Measurements from ENCODE around the gene SLC44A4.
"Not testable (repeated sequence)": the region's sequence is repeated elsewhere in the genome, so short reads cannot be mapped to it uniquely, and the experiment has no call there.

The SLC44A4 gene

GRCh38 chr6:31859923-31860322 lies 18.9 kb downstream of the SLC44A4 start:
- DNase-seq (ENCODE audit: low read depth, low spot score): no peak
- no peak overlapping the region for H3K27ac ChIP-seq (ENCODE audit: low read length)
- peaks cover 4% of the 10 kb centered on the region for H3K4me1 ChIP-seq (ENCODE audit: control insufficient read depth, insufficient read depth, low read length)
- no peaks in the 10 kb centered on the region for H3K9me3 ChIP-seq (ENCODE audit: control insufficient read depth, insufficient read depth, low read length)
- H3K36me3 ChIP-seq (ENCODE audit: control insufficient read depth, insufficient read depth, low read length): no peaks in the 10 kb centered on the region
- no CpG with 5 or more reads among the region's 11 CpGs for WGBS (ENCODE audit: insufficient coverage, insufficient read length)
- no peak overlapping the region for H3K4me3 ChIP-seq (ENCODE audit: low read length)
- no peaks in the 10 kb centered on the region for H3K27me3 ChIP-seq (ENCODE audit: control insufficient read depth, insufficient read depth, low read length)

GRCh38 chr6:31858707-31859106 lies 20.1 kb downstream of the SLC44A4 start:
- H3K36me3 ChIP-seq (ENCODE audit: control insufficient read depth, insufficient read depth, low read length): no peaks in the 10 kb centered on the region
- no peaks in the 10 kb centered on the region for H3K9me3 ChIP-seq (ENCODE audit: control insufficient read depth, insufficient read depth, low read length)
- no peaks in the 10 kb centered on the region for H3K27me3 ChIP-seq (ENCODE audit: control insufficient read depth, insufficient read depth, low read length)
- DNase-seq (ENCODE audit: low read depth, low spot score): no peak
- H3K4me3 ChIP-seq (ENCODE audit: low read length): no peak overlapping the region
- no peak overlapping the region for H3K27ac ChIP-seq (ENCODE audit: low read length)
- peaks cover 2% of the 10 kb centered on the region for H3K4me1 ChIP-seq (ENCODE audit: control insufficient read depth, insufficient read depth, low read length)
- WGBS (ENCODE audit: insufficient coverage, insufficient read length): no CpG with 5 or more reads among the region's 8 CpGs

- H3K36me3 ChIP-seq (ENCODE audit: control insufficient read depth, insufficient read depth, low read length); H3K4me3 ChIP-seq (ENCODE audit: low read length); H3K27ac ChIP-seq (ENCODE audit: low read length); H3K4me1 ChIP-seq (ENCODE audit: control insufficient read depth, insufficient read depth, low read length); H3K27me3 ChIP-seq (ENCODE audit: control insufficient read depth, insufficient read depth, low read length); H3K9me3 ChIP-seq (ENCODE audit: control insufficient read depth, insufficient read depth, low read length); DNase-seq (ENCODE audit: low read depth, low spot score): not testable (repeated sequence)
- no CpG with 5 or more reads among the region's 8 CpGs for WGBS (ENCODE audit: insufficient coverage, insufficient read length)
Observed at GRCh38 chr6:31857774-31858173, 21.0 kb downstream of the SLC44A4 start.

GRCh38 chr6:31851980-31852718 lies 26.6 kb downstream of the SLC44A4 start:
- not testable (repeated sequence) for DNase-seq (ENCODE audit: low read depth, low spot score); H3K36me3 ChIP-seq (ENCODE audit: control insufficient read depth, insufficient read depth, low read length); H3K27me3 ChIP-seq (ENCODE audit: control insufficient read depth, insufficient read depth, low read length); H3K4me3 ChIP-seq (ENCODE audit: low read length); H3K27ac ChIP-seq (ENCODE audit: low read length); H3K4me1 ChIP-seq (ENCODE audit: control insufficient read depth, insufficient read depth, low read length); H3K9me3 ChIP-seq (ENCODE audit: control insufficient read depth, insufficient read depth, low read length)
- WGBS (ENCODE audit: insufficient coverage, insufficient read length): no CpG with 5 or more reads among the region's 35 CpGs

GRCh38 chr6:31851485-31851832 lies 27.3 kb downstream of the SLC44A4 start:
- Histone ChIP-seq H3K27me3 (ENCODE audit: control insufficient read depth, insufficient read depth, low read length) (no peaks in the 10 kb centered on the region), H3K4me1 (ENCODE audit: control insufficient read depth, insufficient read depth, low read length) (no peaks in the 10 kb centered on the region), H3K9me3 (ENCODE audit: control insufficient read depth, insufficient read depth, low read length) (no peaks in the 10 kb centered on the region; the same call in 1 of the 2 replicates), H3K36me3 (ENCODE audit: control insufficient read depth, insufficient read depth, low read length) (no peaks in the 10 kb centered on the region), H3K27ac (ENCODE audit: low read length) (no peak overlapping the region), H3K4me3 (ENCODE audit: low read length) (no peak overlapping the region)
- no peak for DNase-seq (ENCODE audit: low read depth, low spot score)
- no CpG with 5 or more reads among the region's 2 CpGs for WGBS (ENCODE audit: insufficient coverage, insufficient read length)

DNA sequence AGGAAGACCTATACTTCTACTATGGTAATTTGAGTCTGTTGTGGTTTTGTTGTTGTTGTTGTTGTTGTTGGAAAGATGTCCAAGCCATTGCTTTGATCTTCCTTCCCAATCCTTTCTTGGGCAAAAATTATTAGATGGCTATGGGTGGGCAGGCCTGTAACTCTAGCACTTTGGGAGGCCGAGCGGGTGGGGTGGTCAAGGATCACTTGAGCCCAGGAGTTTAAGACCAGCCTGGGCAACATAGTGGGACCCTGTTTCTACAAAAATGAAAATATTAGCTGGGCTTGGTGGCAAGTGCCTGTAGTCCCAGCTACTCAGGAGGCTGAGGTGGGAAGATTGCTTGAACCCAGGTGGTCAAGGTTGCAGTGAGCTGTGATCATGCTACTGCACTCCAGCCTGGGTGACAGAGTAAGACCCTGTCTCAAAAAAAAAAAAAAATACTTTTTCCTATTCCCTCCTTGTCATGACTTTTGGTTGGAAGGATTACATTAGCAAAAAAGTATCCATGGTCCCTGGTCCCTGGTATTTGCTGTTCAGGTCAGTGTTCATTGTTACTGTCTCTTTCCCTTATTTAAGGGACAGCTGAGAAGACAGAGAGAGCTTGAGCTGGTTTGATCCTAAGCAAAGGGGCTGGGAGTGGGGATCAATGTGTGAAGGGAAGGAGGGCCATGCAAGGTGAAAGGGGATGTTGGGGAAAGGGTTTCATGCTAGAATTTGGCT lies 27.9 kb downstream of the SLC44A4 start:
- Histone ChIP-seq H3K27me3 (ENCODE audit: control insufficient read depth, insufficient read depth, low read length) (no peaks in the 10 kb centered on the region), H3K27ac (ENCODE audit: low read length) (no peak overlapping the region), H3K4me3 (ENCODE audit: low read length) (no peak overlapping the region), H3K4me1 (ENCODE audit: control insufficient read depth, insufficient read depth, low read length) (no peaks in the 10 kb centered on the region), H3K36me3 (ENCODE audit: control insufficient read depth, insufficient read depth, low read length) (no peaks in the 10 kb centered on the region), H3K9me3 (ENCODE audit: control insufficient read depth, insufficient read depth, low read length) (no peaks in the 10 kb centered on the region; the same call in 1 of the 2 replicates)
- no CpG with 5 or more reads among the region's 2 CpGs for WGBS (ENCODE audit: insufficient coverage, insufficient read length)
- DNase-seq (ENCODE audit: low read depth, low spot score): no peak

- H3K27ac ChIP-seq (ENCODE audit: low read length): no peak overlapping the region
- no peaks in the 10 kb centered on the region for H3K9me3 ChIP-seq (ENCODE audit: control insufficient read depth, insufficient read depth, low read length)
- DNase-seq (ENCODE audit: low read depth, low spot score): no peak
- no peaks in the 10 kb centered on the region for H3K36me3 ChIP-seq (ENCODE audit: control insufficient read depth, insufficient read depth, low read length)
- H3K4me1 ChIP-seq (ENCODE audit: control insufficient read depth, insufficient read depth, low read length): no peaks in the 10 kb centered on the region
- no CpG with 5 or more reads among the region's 2 CpGs for WGBS (ENCODE audit: insufficient coverage, insufficient read length)
- H3K4me3 ChIP-seq (ENCODE audit: low read length): no peak overlapping the region
- H3K27me3 ChIP-seq (ENCODE audit: control insufficient read depth, insufficient read depth, low read length): no peaks in the 10 kb centered on the region
Observed at GRCh38 chr6:31847276-31847978, 31.4 kb downstream of the SLC44A4 start.

- DNase-seq (ENCODE audit: low read depth, low spot score): no peak
- no peak overlapping the region for H3K27ac ChIP-seq (ENCODE audit: low read length)
- H3K27me3 ChIP-seq (ENCODE audit: control insufficient read depth, insufficient read depth, low read length): no peaks in the 10 kb centered on the region
- no peak overlapping the region for H3K4me3 ChIP-seq (ENCODE audit: low read length)
- peaks cover 5% of the 10 kb centered on the region; the same call in 1 of the 2 replicates for H3K36me3 ChIP-seq (ENCODE audit: control insufficient read depth, insufficient read depth, low read length)
- no peaks in the 10 kb centered on the region for H3K9me3 ChIP-seq (ENCODE audit: control insufficient read depth, insufficient read depth, low read length)
- H3K4me1 ChIP-seq (ENCODE audit: control insufficient read depth, insufficient read depth, low read length): no peaks in the 10 kb centered on the region
- WGBS (ENCODE audit: insufficient coverage, insufficient read length): no CpG with 5 or more reads among the region's 3 CpGs
Observed at GRCh38 chr6:31844507-31844906, 34.3 kb downstream of the SLC44A4 start.

GRCh38 chr6:31842053-31842452 lies 36.7 kb downstream of the SLC44A4 start:
- H3K36me3 ChIP-seq (ENCODE audit: control insufficient read depth, insufficient read depth, low read length): peaks cover 23% of the 10 kb centered on the region; the same call in 1 of the 2 replicates
- H3K27me3 ChIP-seq (ENCODE audit: control insufficient read depth, insufficient read depth, low read length): no peaks in the 10 kb centered on the region
- no peak overlapping the region for H3K4me3 ChIP-seq (ENCODE audit: low read length)
- no peak for DNase-seq (ENCODE audit: low read depth, low spot score)
- H3K4me1 ChIP-seq (ENCODE audit: control insufficient read depth, insufficient read depth, low read length): no peaks in the 10 kb centered on the region
- no peaks in the 10 kb centered on the region for H3K9me3 ChIP-seq (ENCODE audit: control insufficient read depth, insufficient read depth, low read length)
- no CpG with 5 or more reads among the region's 9 CpGs for WGBS (ENCODE audit: insufficient coverage, insufficient read length)
- no peak overlapping the region for H3K27ac ChIP-seq (ENCODE audit: low read length)

GRCh38 chr6:31839779-31840126 lies 39.0 kb downstream of the SLC44A4 start:
- not testable (repeated sequence) for H3K4me1 ChIP-seq (ENCODE audit: control insufficient read depth, insufficient read depth, low read length); H3K4me3 ChIP-seq (ENCODE audit: low read length); H3K27ac ChIP-seq (ENCODE audit: low read length); DNase-seq (ENCODE audit: low read depth, low spot score); H3K9me3 ChIP-seq (ENCODE audit: control insufficient read depth, insufficient read depth, low read length); H3K27me3 ChIP-seq (ENCODE audit: control insufficient read depth, insufficient read depth, low read length)
- H3K36me3 ChIP-seq (ENCODE audit: control insufficient read depth, insufficient read depth, low read length): peaks cover 29% of the 10 kb centered on the region; the same call in 1 of the 2 replicates
- WGBS (ENCODE audit: insufficient coverage, insufficient read length): no CpG with 5 or more reads among the region's 8 CpGs
